SK-N-MC (cell line): Measurements from ENCODE around the gene LHFPL2.

Experiments
- DNase-seq: peaks from one replicate; pipeline ENCODE4 v3.0.0-alpha.2; 2011; ENCODE audit warnings: low read depth, low spot score
- H3K27ac ChIP-seq: fragments of 200-600 bp; sonication (generic); 2 replicates; pipeline ENCODE4 v1.5.1; 2016; ENCODE audit warnings: mixed run types
- H3K36me3 ChIP-seq: fragments of 200-600 bp; sonication (generic); 2 replicates; pipeline ENCODE4 v1.6.1; 2017; ENCODE audit warnings: antibody characterized with exemption, low read length, mixed read lengths; ENCODE audit not compliant: insufficient read depth
- H3K4me3 ChIP-seq: fragments of 200-600 bp; sonication (generic); 2 replicates; pipeline ENCODE4 v1.5.1; 2016
- H3K9ac ChIP-seq: fragments of 200-600 bp; sonication (generic); 2 replicates; pipeline ENCODE4 v1.8.0; 2017; ENCODE audit warnings: mixed run types, mixed read lengths; ENCODE audit not compliant: insufficient read length
- H3K9me3 ChIP-seq: fragments of 200-600 bp; sonication (generic); 2 replicates; pipeline ENCODE4 v1.6.1; 2017; ENCODE audit warnings: low read depth, mild to moderate bottlenecking, antibody characterized with exemption, low read length, moderate library complexity, mixed read lengths
- EZH2 ChIP-seq: fragments of 200-600 bp; sonication (generic); IDR thresholded peaks from one replicate; pipeline ENCODE4 v1.6.1; 2017; ENCODE audit warnings: antibody characterized with exemption
- FOXP2 ChIP-seq: optimal IDR thresholded peaks from 2 replicates; pipeline ENCODE3; 2011; ENCODE audit warnings: mild to moderate bottlenecking, moderate library complexity; ENCODE audit not compliant: insufficient read depth; ENCODE audit errors: extremely low read length, control extremely low read depth
- POLR2AphosphoS5 ChIP-seq: IDR thresholded peaks from 2 replicates; pipeline ENCODE4 v1.6.1; 2012; ENCODE audit warnings: mild to moderate bottlenecking, low read depth, low read length, borderline replicate concordance

LHFPL2 gene

DNA sequence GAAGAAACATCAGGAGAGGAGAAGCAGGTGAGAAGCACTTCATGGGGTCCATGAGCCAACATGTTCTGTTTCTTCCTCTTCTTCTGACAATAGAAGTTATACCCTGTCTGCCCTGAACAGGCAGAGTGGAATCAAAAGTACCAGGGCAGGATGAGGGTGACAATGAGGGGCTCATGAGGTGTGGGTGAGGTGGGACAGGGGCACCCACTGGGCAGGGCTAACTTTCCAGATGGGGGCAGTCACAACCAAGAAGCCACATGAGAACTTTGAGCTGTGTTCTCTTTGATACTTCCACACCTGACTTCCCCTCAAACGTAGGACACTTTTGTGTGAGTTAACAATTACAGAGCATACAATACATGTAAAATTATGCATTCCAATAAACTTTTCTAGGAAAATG is 92.7 kb downstream of the LHFPL2 start:
- Histone ChIP-seq H3K36me3 (no peaks in the 10 kb centered on the region), H3K27ac (no peak overlapping the region), H3K9me3 (no peaks in the 10 kb centered on the region)

DNA sequence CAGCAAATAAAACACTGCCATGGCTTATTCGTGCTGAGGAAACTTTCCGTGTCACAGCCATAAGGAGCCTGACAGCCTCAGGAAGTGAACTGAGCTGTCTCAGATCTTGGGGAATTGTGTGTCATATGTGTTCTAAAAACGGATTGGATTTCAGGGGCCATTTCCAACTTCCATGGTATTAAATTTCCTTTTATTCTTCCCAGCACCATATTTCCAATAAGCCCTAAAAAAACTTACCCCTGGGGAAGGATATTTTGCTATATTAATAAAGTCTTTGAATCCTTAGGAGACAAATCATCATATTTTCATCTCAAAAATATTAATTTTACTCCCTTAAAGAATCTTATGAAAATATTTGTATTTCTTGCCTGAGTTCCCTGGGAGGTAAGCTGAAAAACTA is 93.9 kb downstream of the LHFPL2 start:
- Histone ChIP-seq H3K4me3 (no peak overlapping the region), H3K9ac (no peak overlapping the region), H3K9me3 (no peaks in the 10 kb centered on the region), H3K27ac (no peak overlapping the region), H3K36me3 (no peaks in the 10 kb centered on the region)
- no peak for TF ChIP-seq POLR2AphosphoS5
- no peak for TF ChIP-seq FOXP2
- no peak for TF ChIP-seq EZH2
- DNase-seq: no peak

More for the DNA sequence above, 92.7 kb downstream of the LHFPL2 start:
- TF ChIP-seq EZH2: no peak
- TF ChIP-seq POLR2AphosphoS5: no peak
- TF ChIP-seq FOXP2: no peak
- Histone ChIP-seq H3K9ac (no peak overlapping the region), H3K4me3 (no peak overlapping the region)
- no peak for DNase-seq

DNA sequence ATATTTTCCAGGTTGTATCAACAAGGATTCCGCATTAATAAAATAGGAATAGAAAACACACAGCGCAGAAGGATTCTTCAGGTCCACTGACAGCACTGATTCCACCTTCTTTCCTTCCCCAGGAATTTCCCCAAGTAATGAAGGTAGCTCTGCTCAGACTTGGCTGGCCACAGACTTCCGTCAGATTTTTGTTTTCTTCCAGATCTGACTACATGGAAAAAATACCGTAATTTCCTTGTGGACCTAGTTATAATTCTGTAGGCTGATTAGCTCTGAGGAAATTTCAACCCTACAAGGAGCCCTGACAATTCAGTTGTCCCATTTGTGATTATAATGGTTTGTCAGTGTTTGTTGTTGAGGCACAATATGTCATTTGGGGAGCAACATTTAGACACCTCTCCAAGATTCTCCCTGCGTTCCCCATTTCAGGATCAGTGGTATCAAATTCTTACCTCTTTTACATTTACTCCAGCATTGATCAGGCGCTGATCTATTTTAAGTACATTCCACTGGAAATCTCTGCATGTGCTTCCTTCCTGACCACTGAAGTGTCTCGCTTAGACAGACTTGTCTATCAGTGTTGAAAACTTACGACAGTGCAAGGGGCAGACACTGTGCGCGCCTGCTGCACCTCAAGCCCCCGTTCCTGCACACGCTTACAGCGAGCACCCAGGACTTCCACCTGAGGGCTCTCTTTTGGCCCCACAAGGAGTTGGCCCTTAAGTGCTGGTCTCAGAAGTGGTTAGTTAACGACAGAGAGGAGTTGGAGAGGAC is 94.8 kb downstream of the LHFPL2 start:
- Histone ChIP-seq H3K27ac (no peak overlapping the region), H3K9me3 (no peaks in the 10 kb centered on the region), H3K36me3 (no peaks in the 10 kb centered on the region), H3K9ac (no peak overlapping the region), H3K4me3 (no peak overlapping the region)
- DNase-seq: no peak
- TF ChIP-seq EZH2 (no peak), FOXP2 (no peak), POLR2AphosphoS5 (no peak)

- Histone ChIP-seq H3K27ac (no peak overlapping the region), H3K4me3 (no peak overlapping the region), H3K9ac (no peak overlapping the region), H3K36me3 (no peaks in the 10 kb centered on the region), H3K9me3 (no peaks in the 10 kb centered on the region)
- TF ChIP-seq POLR2AphosphoS5 (no peak), EZH2 (no peak), FOXP2 (no peak)
- DNase-seq: no peak
These were observed 95.7 kb downstream of the LHFPL2 start for GRCh38 chr5:78552729-78553342.

DNA sequence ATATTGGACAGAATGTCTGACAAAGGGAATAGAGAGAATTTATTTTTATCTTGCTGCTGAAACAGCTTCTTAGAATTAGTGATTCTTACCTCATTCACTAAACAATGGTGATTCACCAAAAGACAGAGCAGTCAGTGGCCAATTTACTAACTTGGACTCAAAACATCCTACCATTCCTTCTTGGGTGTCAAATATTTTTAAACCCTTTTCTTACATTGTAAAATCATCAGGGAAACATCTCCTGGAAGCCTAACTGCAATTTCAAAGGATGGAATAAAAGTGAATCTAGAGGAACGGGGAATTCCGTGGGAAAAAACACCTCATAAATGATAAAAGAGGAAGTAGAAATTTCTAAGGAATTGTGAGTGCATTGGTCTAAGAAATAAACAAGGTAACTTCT is 97.7 kb downstream of the LHFPL2 start:
- Histone ChIP-seq H3K9ac (no peak overlapping the region), H3K9me3 (no peaks in the 10 kb centered on the region), H3K4me3 (no peak overlapping the region), H3K36me3 (no peaks in the 10 kb centered on the region), H3K27ac (no peak overlapping the region)
- TF ChIP-seq POLR2AphosphoS5: no peak
- TF ChIP-seq EZH2: no peak
- DNase-seq: no peak

- H3K4me3 ChIP-seq: no peak overlapping the region
- TF ChIP-seq POLR2AphosphoS5: no peak
- TF ChIP-seq FOXP2: no peak
- no peak for TF ChIP-seq EZH2
- no peak overlapping the region for H3K27ac ChIP-seq
- no peaks in the 10 kb centered on the region for H3K9me3 ChIP-seq
- no peak overlapping the region for H3K9ac ChIP-seq
- no peaks in the 10 kb centered on the region for H3K36me3 ChIP-seq
- DNase-seq: no peak
These were observed 99.5 kb downstream of the LHFPL2 start for GRCh38 chr5:78549043-78549442.

GRCh38 chr5:78547731-78548615 is 100.6 kb downstream of the LHFPL2 start:
- no peaks in the 10 kb centered on the region for H3K9me3 ChIP-seq
- TF ChIP-seq EZH2 (no peak), FOXP2 (no peak)
- no peak overlapping the region for H3K27ac ChIP-seq
- no peak overlapping the region for H3K9ac ChIP-seq
- H3K36me3 ChIP-seq: no peaks in the 10 kb centered on the region
- no peak overlapping the region for H3K4me3 ChIP-seq
- no peak for DNase-seq

DNA sequence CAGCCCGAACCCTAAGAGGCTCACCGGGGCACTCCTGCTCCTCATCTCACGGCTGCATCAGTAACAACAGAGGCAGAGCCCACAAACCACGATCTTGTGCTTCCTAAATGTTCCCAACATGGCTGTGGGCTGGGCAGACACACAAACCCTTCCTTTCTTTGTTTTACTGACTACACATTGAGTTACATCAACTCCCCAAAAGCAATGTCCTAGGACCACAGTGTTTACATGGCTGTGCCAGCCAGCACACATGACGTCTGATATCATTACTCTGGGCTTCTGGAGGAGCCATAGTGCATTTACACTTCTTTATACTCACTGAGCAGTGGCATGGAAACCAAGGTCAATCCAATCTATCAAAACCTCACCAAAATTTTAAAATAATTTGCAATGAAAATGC is 101.4 kb downstream of the LHFPL2 start:
- DNase-seq: no peak
- Histone ChIP-seq H3K9me3 (no peaks in the 10 kb centered on the region), H3K4me3 (no peak overlapping the region), H3K36me3 (no peaks in the 10 kb centered on the region), H3K27ac (no peak overlapping the region), H3K9ac (no peak overlapping the region)
- TF ChIP-seq POLR2AphosphoS5 (no peak), EZH2 (no peak), FOXP2 (no peak)
